Left ventricle myocardium inferior (tissue), 1 donor: ENCODE data around the gene OVOL1. TPM values are rescaled to one million over a fixed set of nuclear protein-coding genes. Genes with fewer than 3 reads are reported as not detected.

ENCODE experiments used
- DNase-seq: peaks from one replicate; pipeline ENCODE4 v3.0.0-alpha.2; 2020
- H3K27ac ChIP-seq: fragments of 200-600 bp; replicated peaks from 2 replicates; pipeline ENCODE4 v1.8.0; 2021
- H3K27me3 ChIP-seq: fragments of 200-600 bp; 2 replicates; pipeline ENCODE4 v1.8.0; 2021; ENCODE audit warnings: low read depth
- H3K36me3 ChIP-seq: fragments of 200-600 bp; 2 replicates; pipeline ENCODE4 v1.8.0; 2021
- H3K4me1 ChIP-seq: fragments of 200-600 bp; 2 replicates; pipeline ENCODE4 v1.8.0; 2021
- H3K4me3 ChIP-seq: fragments of 200-600 bp; 2 replicates; pipeline ENCODE4 v1.8.0; 2021; ENCODE audit warnings: mild to moderate bottlenecking, moderate library complexity
- H3K9me3 ChIP-seq: fragments of 200-600 bp; replicated peaks from 2 replicates; pipeline ENCODE4 v1.8.0; 2021
- CTCF ChIP-seq: fragments of 200-600 bp; IDR thresholded peaks from 2 replicates; pipeline ENCODE4 v1.8.0; 2021; ENCODE audit warnings: antibody characterized with exemption, mild to moderate bottlenecking, borderline replicate concordance
- intact Hi-C: fragments of 100-400 bp; cut with micrococcal nuclease; formaldehyde crosslinking; loops from one replicate; pipeline ENCODE4 v1.11.0; 2022
- long read RNA-seq: library from polyadenylated mRNA; unstranded; transcript quantifications from one replicate; pipeline ENCODE4 v2.0.0, GENCODE V29; 2021
- total RNA-seq: library from RNA; stranded (reverse); fragmentation: NEBNext Ultra II Directional; extraction: Animal tissue kit (Norgen Biotek cat#: 25700); gene quantifications from one replicate; pipeline ENCODE4 v1.2.1, GENCODE V29; 2021
- donor health status: DM: no; HTN: yes; CAD: no; lungs with severe emphysema.

The OVOL1 gene
- not detected for total RNA-seq
- long read RNA-seq: 0 reads

GRCh38 chr11:65786786-65787636 is at the start of gene OVOL1:
Gene OVOL1 (plus strand): TSS chr11:65787063. CDS start chr11:65787374, 311 bp downstream.
- no peaks in the 10 kb centered on the region for H3K9me3 ChIP-seq
- intact Hi-C loops: no loop called here
- peaks cover 24% of the 10 kb centered on the region for H3K4me1 ChIP-seq
- no peak within 1 kb of the TSS for H3K27ac ChIP-seq
- no peaks in the 10 kb centered on the region for H3K36me3 ChIP-seq
- DNase-seq: no peak
- no peak for TF ChIP-seq CTCF
- peaks cover 81% of the 10 kb centered on the region for H3K27me3 ChIP-seq
- H3K4me3 ChIP-seq: peak within 1 kb of the TSS; percentile 51

DNA sequence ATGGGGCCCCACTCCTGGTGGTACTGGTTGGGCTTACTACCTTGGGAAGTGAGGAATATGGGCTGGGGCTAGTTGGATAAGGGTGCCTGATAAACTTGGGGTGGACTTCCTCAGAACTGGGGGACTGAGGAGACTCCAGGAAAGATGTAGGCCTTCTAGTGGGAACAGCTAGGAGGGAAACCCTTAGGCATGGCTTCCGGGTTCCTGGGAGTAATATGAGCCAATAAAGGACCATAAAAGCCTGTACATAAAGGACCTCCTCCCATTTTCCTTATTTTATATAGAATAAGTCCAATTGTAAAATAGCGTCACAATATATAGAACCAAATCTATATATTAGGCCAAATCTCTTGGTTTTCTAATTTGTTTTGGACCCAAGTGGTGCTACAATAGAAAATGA is 47.8 kb upstream of the OVOL1 start:
- no peak for DNase-seq
- TF ChIP-seq CTCF: no peak
- intact Hi-C loops: no loop called here

GRCh38 chr11:65741185-65741584 is 45.7 kb upstream of the OVOL1 start:
- Histone ChIP-seq H3K27me3 (peaks cover 44% of the 10 kb centered on the region), H3K9me3 (no peaks in the 10 kb centered on the region), H3K4me3 (no peak overlapping the region), H3K4me1 (no peaks in the 10 kb centered on the region), H3K27ac (no peak overlapping the region), H3K36me3 (no peaks in the 10 kb centered on the region)
- DNase-seq: no peak
- intact Hi-C loops: no loop called here
- no peak for TF ChIP-seq CTCF

More for the DNA sequence above, 47.8 kb upstream of the OVOL1 start:
- Histone ChIP-seq H3K9me3 (no peaks in the 10 kb centered on the region), H3K27ac (no peak overlapping the region), H3K27me3 (peaks cover 42% of the 10 kb centered on the region), H3K4me3 (no peak overlapping the region), H3K36me3 (no peaks in the 10 kb centered on the region), H3K4me1 (no peaks in the 10 kb centered on the region)

- no peaks in the 10 kb centered on the region for H3K9me3 ChIP-seq
- no peak overlapping the region for H3K4me3 ChIP-seq
- intact Hi-C loops: no loop called here
- H3K27me3 ChIP-seq: peaks cover 44% of the 10 kb centered on the region
- no peaks in the 10 kb centered on the region for H3K4me1 ChIP-seq
- no peak for TF ChIP-seq CTCF
- H3K27ac ChIP-seq: no peak overlapping the region
- H3K36me3 ChIP-seq: no peaks in the 10 kb centered on the region
- DNase-seq: no peak
These were observed 44.5 kb upstream of the OVOL1 start for GRCh38 chr11:65742353-65742752.

DNA sequence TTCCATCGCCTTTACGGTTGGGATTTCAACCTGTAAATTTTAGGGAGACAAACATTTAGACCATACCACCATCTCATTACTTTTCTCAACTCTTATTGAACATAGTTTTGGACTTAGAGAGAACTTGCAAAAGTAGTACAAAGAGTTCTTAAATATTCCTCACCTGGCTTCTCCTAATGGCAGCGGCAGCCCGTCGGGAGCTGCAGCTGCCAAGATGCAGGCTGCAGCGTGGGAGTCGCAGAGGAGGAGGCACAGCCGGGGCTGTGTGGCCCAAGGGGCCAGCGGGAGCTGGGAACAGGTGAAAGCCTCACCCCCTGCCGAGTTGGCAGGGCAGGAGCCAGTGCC is 43.2 kb upstream of the OVOL1 start:
- Histone ChIP-seq H3K27me3 (peaks cover 37% of the 10 kb centered on the region), H3K27ac (no peak overlapping the region), H3K4me3 (no peak overlapping the region), H3K36me3 (no peaks in the 10 kb centered on the region), H3K9me3 (no peaks in the 10 kb centered on the region), H3K4me1 (no peaks in the 10 kb centered on the region)
- no peak for DNase-seq
- intact Hi-C loops: no loop called here
- TF ChIP-seq CTCF: no peak
